ENCODE data around the gene ARHGEF16.

GRCh38 chr1:3467096-3468036 lies 12.9 kb downstream of the ARHGEF16 start:
- no peak for TF ChIP-seq POLR2AphosphoS5 (IDR thresholded peaks at IDR 0.05; ENCODE audit: low read depth, low read length)
- no peak for TF ChIP-seq TAF1 (IDR thresholded peaks at IDR 0.05; ENCODE audit: borderline replicate concordance, low read depth, low read length)
- TF ChIP-seq USF2 (IDR thresholded peaks at IDR 0.05; ENCODE audit: borderline replicate concordance, low read depth, low read length) = no peak
- TF ChIP-seq, protein P1, sequence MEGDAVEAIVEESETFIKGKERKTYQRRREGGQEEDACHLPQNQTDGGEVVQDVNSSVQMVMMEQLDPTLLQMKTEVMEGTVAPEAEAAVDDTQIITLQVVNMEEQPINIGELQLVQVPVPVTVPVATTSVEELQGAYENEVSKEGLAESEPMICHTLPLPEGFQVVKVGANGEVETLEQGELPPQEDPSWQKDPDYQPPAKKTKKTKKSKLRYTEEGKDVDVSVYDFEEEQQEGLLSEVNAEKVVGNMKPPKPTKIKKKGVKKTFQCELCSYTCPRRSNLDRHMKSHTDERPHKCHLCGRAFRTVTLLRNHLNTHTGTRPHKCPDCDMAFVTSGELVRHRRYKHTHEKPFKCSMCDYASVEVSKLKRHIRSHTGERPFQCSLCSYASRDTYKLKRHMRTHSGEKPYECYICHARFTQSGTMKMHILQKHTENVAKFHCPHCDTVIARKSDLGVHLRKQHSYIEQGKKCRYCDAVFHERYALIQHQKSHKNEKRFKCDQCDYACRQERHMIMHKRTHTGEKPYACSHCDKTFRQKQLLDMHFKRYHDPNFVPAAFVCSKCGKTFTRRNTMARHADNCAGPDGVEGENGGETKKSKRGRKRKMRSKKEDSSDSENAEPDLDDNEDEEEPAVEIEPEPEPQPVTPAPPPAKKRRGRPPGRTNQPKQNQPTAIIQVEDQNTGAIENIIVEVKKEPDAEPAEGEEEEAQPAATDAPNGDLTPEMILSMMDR (IDR thresholded peaks at IDR 0.05) = no peak
- TF ChIP-seq SMC3 (IDR thresholded peaks at IDR 0.05; ENCODE audit: low read depth, low read length) = no peak

Data from SK-N-SH (cell line).